ENCODE measurements around the gene PDE3A. TPM values are rescaled to one million over a fixed set of nuclear protein-coding genes. Genes with fewer than 3 reads are reported as not detected.
"Not testable (repeated sequence)": the region's sequence is repeated elsewhere in the genome, so short reads cannot be mapped to it uniquely, and the experiment has no call there.

PDE3A gene
- polyA plus RNA-seq, 1 experiment = 3.5 TPM

GRCh38 chr12:20377750-20378149 is 9.4 kb downstream of the PDE3A start:
- POLR2A ChIA-PET = no interaction called here
- no peak for DNase-seq (ENCODE audit: low read depth)
- Histone ChIP-seq H3K27me3 (ENCODE audit: control insufficient read depth, insufficient read depth, low read length) (no peaks in the 10 kb centered on the region), H3K4me3 (ENCODE audit: low read depth, low read length) (no peak overlapping the region), H3K36me3 (ENCODE audit: control insufficient read depth, insufficient read depth, low read length) (no peaks in the 10 kb centered on the region)
- CTCF ChIA-PET = interaction anchor here (1.8 kb wide), 1 partner anchor 462 kb away, joined by 13 read pairs; no protein-coding TSS in a partner anchor
- TF ChIP-seq CTCF (IDR thresholded peaks at IDR 0.05; ENCODE audit: insufficient read depth, low read depth, low read length) = no peak

GRCh38 chr12:20382117-20382516 is 13.8 kb downstream of the PDE3A start:
- H3K4me3 ChIP-seq (ENCODE audit: low read depth, low read length) = no peak overlapping the region
- no peaks in the 10 kb centered on the region for H3K36me3 ChIP-seq (ENCODE audit: control insufficient read depth, insufficient read depth, low read length)
- DNase-seq (ENCODE audit: low read depth) = no peak
- no peaks in the 10 kb centered on the region for H3K27me3 ChIP-seq (ENCODE audit: control insufficient read depth, insufficient read depth, low read length)
- TF ChIP-seq CTCF (IDR thresholded peaks at IDR 0.05; ENCODE audit: insufficient read depth, low read depth, low read length) = no peak
- CTCF ChIA-PET = no interaction called here
- POLR2A ChIA-PET = no interaction called here

GRCh38 chr12:20383612-20384011 is 15.3 kb downstream of the PDE3A start:
- POLR2A ChIA-PET = no interaction called here
- CTCF ChIA-PET = no interaction called here
- Histone ChIP-seq H3K4me3 (ENCODE audit: low read depth, low read length) (no peak overlapping the region), H3K36me3 (ENCODE audit: control insufficient read depth, insufficient read depth, low read length) (no peaks in the 10 kb centered on the region), H3K27me3 (ENCODE audit: control insufficient read depth, insufficient read depth, low read length) (no peaks in the 10 kb centered on the region)
- TF ChIP-seq CTCF (IDR thresholded peaks at IDR 0.05; ENCODE audit: insufficient read depth, low read depth, low read length) = no peak
- no peak for DNase-seq (ENCODE audit: low read depth)

GRCh38 chr12:20384836-20385235 is 16.5 kb downstream of the PDE3A start:
- CTCF ChIA-PET; DNase-seq (ENCODE audit: low read depth): not testable (repeated sequence)

GRCh38 chr12:20390846-20391245 is 22.5 kb downstream of the PDE3A start:
- no peak for DNase-seq (ENCODE audit: low read depth)
- ChIA-PET POLR2A (no interaction called here), CTCF (no interaction called here)
- Histone ChIP-seq H3K36me3 (ENCODE audit: control insufficient read depth, insufficient read depth, low read length) (no peaks in the 10 kb centered on the region), H3K27me3 (ENCODE audit: control insufficient read depth, insufficient read depth, low read length) (no peaks in the 10 kb centered on the region), H3K4me3 (ENCODE audit: low read depth, low read length) (no peak overlapping the region)
- no peak for TF ChIP-seq CTCF (IDR thresholded peaks at IDR 0.05; ENCODE audit: insufficient read depth, low read depth, low read length)

More at GRCh38 chr12:20384836-20385235, 16.5 kb downstream of the PDE3A start:
- H3K36me3 ChIP-seq (ENCODE audit: control insufficient read depth, insufficient read depth, low read length); H3K27me3 ChIP-seq (ENCODE audit: control insufficient read depth, insufficient read depth, low read length); H3K4me3 ChIP-seq (ENCODE audit: low read depth, low read length); POLR2A ChIA-PET: not testable (repeated sequence)

- no peak for TF ChIP-seq CTCF (IDR thresholded peaks at IDR 0.05; ENCODE audit: insufficient read depth, low read depth, low read length)
- Histone ChIP-seq H3K27me3 (ENCODE audit: control insufficient read depth, insufficient read depth, low read length) (no peaks in the 10 kb centered on the region), H3K4me3 (ENCODE audit: low read depth, low read length) (no peak overlapping the region), H3K36me3 (ENCODE audit: control insufficient read depth, insufficient read depth, low read length) (no peaks in the 10 kb centered on the region)
- ChIA-PET CTCF (no interaction called here), POLR2A (interaction anchor here (0.6 kb wide), 1 partner anchor 142 kb away, joined by 3 read pairs; no protein-coding TSS in a partner anchor)
- DNase-seq (ENCODE audit: low read depth) = no peak
Measured at GRCh38 chr12:20392339-20392738, 24.0 kb downstream of the PDE3A start.
